ENCODE measurements around the gene SLAIN2. TPM values are rescaled to one million over a fixed set of nuclear protein-coding genes. Genes with fewer than 3 reads are reported as not detected.

Gene SLAIN2
- total and polyA plus RNA-seq, 11 donors = 26.0 to 178 (median 124) TPM

DNA sequence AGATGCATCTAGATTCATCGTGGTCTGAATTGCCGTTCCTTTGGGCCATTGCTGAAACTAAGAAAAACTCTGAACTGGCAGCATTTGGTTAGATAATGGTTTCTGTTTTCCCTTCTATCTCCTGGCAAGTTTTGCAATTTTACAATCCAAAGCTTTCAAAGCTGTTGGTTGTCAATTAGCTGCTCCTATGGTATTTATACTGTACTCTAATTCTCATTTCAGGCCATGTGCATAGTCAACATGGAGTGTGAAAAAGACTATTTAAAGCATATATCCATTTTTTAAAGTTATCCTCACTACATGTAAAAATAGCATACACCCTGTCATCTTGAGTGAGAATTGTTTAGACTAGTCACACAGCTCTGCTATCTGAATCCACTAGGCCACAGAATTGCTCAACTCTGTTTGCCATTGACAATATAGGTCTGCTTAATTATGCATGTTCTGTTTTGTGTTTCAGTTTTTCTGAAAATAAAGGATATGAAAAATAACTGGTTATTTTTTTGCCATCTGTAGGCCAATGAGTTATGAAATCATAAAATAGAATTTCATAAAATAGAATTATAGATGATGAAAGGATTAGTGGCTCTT lies 44.0 kb upstream of the SLAIN2 start:
- Histone ChIP-seq H3K27me3 (no peaks in the 10 kb centered on the region), H3K9me3 (no peaks in the 10 kb centered on the region), H3K27ac (no peak overlapping the region), H3K36me3 (no peaks in the 10 kb centered on the region), H3K4me1 (no peaks in the 10 kb centered on the region), H3K4me3 (no peak overlapping the region)
- no peak for ATAC-seq
- no peak for DNase-seq
- TF ChIP-seq, protein P1, sequence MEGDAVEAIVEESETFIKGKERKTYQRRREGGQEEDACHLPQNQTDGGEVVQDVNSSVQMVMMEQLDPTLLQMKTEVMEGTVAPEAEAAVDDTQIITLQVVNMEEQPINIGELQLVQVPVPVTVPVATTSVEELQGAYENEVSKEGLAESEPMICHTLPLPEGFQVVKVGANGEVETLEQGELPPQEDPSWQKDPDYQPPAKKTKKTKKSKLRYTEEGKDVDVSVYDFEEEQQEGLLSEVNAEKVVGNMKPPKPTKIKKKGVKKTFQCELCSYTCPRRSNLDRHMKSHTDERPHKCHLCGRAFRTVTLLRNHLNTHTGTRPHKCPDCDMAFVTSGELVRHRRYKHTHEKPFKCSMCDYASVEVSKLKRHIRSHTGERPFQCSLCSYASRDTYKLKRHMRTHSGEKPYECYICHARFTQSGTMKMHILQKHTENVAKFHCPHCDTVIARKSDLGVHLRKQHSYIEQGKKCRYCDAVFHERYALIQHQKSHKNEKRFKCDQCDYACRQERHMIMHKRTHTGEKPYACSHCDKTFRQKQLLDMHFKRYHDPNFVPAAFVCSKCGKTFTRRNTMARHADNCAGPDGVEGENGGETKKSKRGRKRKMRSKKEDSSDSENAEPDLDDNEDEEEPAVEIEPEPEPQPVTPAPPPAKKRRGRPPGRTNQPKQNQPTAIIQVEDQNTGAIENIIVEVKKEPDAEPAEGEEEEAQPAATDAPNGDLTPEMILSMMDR (IDR thresholded peaks at IDR 0.05) = no peak
- TF ChIP-seq POLR2A (IDR thresholded peaks at IDR 0.05) = no peak
- WGBS, 4 donors = 91 to 97% (median 94%) methylated on average over 2 of the region's 2 CpGs
- intact Hi-C loops (cut with DNase I) = no loop called here

DNA sequence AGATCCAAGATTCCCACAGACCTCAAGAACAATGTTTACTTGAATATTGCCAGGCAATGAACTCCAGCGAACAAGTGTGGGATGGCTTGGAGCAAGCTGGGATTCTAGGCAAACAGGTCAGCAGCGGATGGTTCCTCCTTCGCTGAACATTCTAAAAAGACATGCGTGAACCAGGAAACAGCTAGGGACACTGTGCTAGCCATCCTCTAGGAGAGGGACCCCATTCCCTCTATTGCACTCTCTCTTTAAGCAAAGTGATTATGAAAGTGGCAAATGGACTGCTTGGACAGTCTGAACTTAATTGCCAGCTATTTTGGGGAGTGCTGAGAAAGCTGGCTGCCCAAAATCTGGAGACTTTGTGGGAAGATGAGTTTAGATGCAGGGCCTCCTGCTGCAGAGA lies 41.8 kb upstream of the SLAIN2 start:
- TF ChIP-seq POLR2A (IDR thresholded peaks at IDR 0.05) = no peak
- TF ChIP-seq, protein P1 (IDR thresholded peaks at IDR 0.05) = no peak
- DNase-seq = no peak
- no peak for ATAC-seq
- no peaks in the 10 kb centered on the region for H3K4me1 ChIP-seq
- no peaks in the 10 kb centered on the region for H3K36me3 ChIP-seq
- H3K27ac ChIP-seq = no peak overlapping the region
- intact Hi-C loops (cut with DNase I) = no loop called here
- H3K4me3 ChIP-seq = no peak overlapping the region
- 79 to 94% (median 86%) methylated on average over 4 of the region's 4 CpGs for WGBS, 4 donors
- no peaks in the 10 kb centered on the region for H3K9me3 ChIP-seq
- no peaks in the 10 kb centered on the region for H3K27me3 ChIP-seq

DNA sequence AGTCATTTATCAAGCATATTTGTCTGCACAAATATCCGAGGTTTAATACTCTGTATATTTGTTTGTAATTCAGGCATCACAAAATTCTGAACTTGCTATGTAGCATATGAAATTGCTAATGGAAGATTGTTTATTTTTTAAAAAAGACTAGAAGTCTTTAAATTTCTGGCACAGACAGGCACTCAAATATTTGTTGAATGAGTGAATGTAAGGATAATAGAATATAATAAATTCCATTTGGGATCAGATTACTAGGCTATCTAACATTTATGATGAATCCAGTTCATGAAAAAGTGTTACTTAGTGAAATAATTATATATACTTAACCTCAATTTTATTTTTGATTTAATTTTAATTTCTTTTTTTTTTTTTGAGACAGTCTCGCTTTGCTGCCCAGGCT lies 41.3 kb upstream of the SLAIN2 start:
- Histone ChIP-seq H3K36me3 (no peaks in the 10 kb centered on the region), H3K27ac (no peak overlapping the region), H3K4me1 (no peaks in the 10 kb centered on the region), H3K27me3 (no peaks in the 10 kb centered on the region), H3K9me3 (no peaks in the 10 kb centered on the region), H3K4me3 (no peak overlapping the region)
- DNase-seq (no peak), ATAC-seq (no peak)
- WGBS, 4 donors = 75 to 89% (median 80%) methylated on average over 2 of the region's 2 CpGs
- TF ChIP-seq, protein P1 (IDR thresholded peaks at IDR 0.05) = no peak
- no peak for TF ChIP-seq POLR2A (IDR thresholded peaks at IDR 0.05)
- intact Hi-C loops (cut with DNase I) = no loop called here

DNA sequence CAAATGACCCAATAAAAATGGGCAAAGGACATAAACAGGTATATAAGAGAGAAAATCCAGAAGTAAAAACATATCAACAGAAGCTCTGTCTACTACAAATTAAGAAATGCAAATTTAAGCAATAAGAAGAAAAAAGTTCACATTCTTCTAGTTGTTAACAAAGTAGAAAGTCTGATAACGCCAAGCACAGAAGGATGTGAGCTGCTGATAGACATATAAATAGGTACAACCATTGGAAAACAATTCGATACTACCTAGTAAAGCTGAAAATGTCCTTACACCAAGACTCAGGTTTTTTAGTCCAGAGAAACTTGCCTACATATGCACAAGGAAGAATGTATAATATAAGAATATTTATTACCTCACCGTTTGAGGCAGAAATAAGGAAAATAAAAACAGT lies 35.8 kb upstream of the SLAIN2 start:
- TF ChIP-seq POLR2A (IDR thresholded peaks at IDR 0.05) = no peak
- TF ChIP-seq, protein P1 (IDR thresholded peaks at IDR 0.05) = no peak
- intact Hi-C loops (cut with DNase I) = no loop called here
- no peak overlapping the region for H3K4me3 ChIP-seq
- no peaks in the 10 kb centered on the region for H3K9me3 ChIP-seq
- no peak overlapping the region for H3K27ac ChIP-seq
- no peaks in the 10 kb centered on the region for H3K4me1 ChIP-seq
- DNase-seq (no peak), ATAC-seq (no peak)
- H3K36me3 ChIP-seq = no peaks in the 10 kb centered on the region
- 70 to 80% (median 79%) methylated on average over 3 of the region's 3 CpGs for WGBS, 4 donors
- no peaks in the 10 kb centered on the region for H3K27me3 ChIP-seq

Measured in heart left ventricle (tissue), 16 donors.